Measurements from ENCODE around the gene ST3GAL2.
"Not testable (repeated sequence)": the region's sequence is repeated elsewhere in the genome, so short reads cannot be mapped to it uniquely, and the experiment has no call there.

Gene ST3GAL2

DNA sequence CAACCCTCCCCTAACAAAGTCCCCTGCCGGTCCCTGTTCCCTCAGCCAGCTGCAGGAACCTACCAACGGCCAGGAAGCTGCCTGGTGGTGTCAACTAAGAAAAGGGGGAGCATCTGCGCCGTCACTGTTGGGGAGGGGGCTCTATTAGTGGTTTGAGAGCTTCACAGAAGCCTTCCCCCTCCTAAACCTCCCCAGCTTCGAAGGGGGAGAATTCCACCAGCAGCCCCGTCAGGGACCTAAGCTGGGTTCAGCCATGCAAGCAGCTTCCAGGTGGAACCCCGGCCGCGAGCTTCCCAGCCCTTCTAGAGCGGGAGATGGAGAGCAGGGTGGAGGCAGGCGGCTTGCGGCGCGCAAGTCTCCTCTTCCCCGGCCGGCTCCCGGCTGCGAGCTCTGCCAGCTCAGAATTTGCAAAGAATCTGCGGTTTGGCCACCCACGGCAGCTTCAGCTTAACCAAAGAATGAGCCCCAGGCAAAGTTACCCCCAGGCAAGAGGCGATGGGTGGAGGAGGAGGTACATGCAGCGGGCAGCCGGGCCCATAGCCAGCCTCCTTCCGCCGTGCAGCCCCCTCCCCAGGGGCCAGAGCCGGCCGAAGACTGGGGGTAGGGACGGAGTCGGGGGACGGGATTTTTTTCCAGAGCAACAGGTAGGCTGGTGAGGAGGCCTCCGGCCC, 58.5 kb downstream of the ST3GAL2 start:
- no peak for TF ChIP-seq JUND (IDR thresholded peaks at IDR 0.05; ENCODE audit: low read depth)
- peak in 1 of 2 experiments; percentile 92 for DNase-seq (ENCODE audit: low read depth in 1 of 2, low spot score in 1 of 2)
- in situ Hi-C loops (cut with HindIII; ENCODE audit: low pct_unique_long_range_greater_than_20kb, low sequenced_read_pairs), result no loop called here

DNA sequence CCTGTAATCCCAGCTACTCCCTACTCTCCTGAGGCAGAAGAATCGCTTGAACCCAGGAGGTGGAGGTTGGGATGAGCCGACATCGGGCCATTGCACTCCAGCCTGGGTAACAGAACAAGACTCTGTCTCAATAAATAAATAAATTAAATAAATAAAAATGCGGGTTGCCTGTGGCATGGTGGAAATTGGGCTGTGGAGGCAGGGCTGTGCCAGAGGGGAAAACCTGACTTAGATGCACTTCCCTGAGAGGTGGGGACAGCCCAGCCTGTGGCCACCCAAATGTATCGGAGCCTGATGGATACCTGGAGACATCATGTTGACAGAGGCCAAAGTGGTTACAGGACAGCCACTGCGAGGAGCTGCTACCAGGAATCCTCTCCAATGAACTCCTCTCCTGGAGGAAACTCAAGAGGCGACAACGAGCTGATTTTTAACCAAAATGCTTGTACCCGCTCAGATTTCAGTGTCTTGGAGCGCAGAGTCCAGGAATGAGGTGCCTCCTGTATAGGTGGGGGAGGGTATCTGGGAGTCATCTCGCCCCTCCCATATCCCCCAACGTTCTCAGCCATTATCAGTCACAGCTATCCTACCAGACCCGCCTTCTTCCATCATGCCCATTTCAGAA, 59.9 kb downstream of the ST3GAL2 start:
- no peak for TF ChIP-seq JUND (IDR thresholded peaks at IDR 0.05; ENCODE audit: low read depth)
- in situ Hi-C loops (cut with HindIII; ENCODE audit: low pct_unique_long_range_greater_than_20kb, low sequenced_read_pairs), result no loop called here
- no peak for DNase-seq (ENCODE audit: low read depth in 1 of 2, low spot score in 1 of 2)

DNA sequence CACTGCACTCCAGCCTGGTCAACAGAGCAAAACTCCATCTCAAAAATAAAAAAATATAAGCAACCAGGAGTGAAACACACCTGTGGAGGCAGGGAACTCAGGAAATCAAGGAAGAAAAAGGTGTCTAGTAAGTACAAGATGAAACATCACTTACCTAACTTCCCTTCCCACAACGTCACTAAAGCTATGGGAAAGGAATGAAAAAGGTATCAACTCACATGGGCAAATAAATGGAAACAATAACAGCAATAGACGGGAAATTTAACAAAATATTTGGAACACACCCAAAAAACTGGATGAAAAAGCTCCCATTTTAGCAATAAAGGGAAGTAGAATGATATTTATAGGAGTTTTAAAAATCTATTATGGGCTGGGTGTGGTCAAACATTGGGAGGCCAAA, 61.1 kb downstream of the ST3GAL2 start:
- TF ChIP-seq JUND (IDR thresholded peaks at IDR 0.05; ENCODE audit: low read depth), result no peak
- in situ Hi-C loops (cut with HindIII; ENCODE audit: low pct_unique_long_range_greater_than_20kb, low sequenced_read_pairs), result no loop called here
- DNase-seq (ENCODE audit: low read depth in 1 of 2, low spot score in 1 of 2), result no peak

- in situ Hi-C loops (cut with HindIII; ENCODE audit: low pct_unique_long_range_greater_than_20kb, low sequenced_read_pairs), result no loop called here
- no peak for DNase-seq (ENCODE audit: low read depth in 1 of 2, low spot score in 1 of 2)
- TF ChIP-seq JUND (IDR thresholded peaks at IDR 0.05; ENCODE audit: low read depth), result no peak
These were observed 63.0 kb downstream of the ST3GAL2 start for GRCh38 chr16:70375636-70376611.

GRCh38 chr16:70374213-70374612, 64.7 kb downstream of the ST3GAL2 start:
- no peak for DNase-seq (ENCODE audit: low read depth in 1 of 2, low spot score in 1 of 2)
- TF ChIP-seq JUND (IDR thresholded peaks at IDR 0.05; ENCODE audit: low read depth), result no peak
- in situ Hi-C loops (cut with HindIII; ENCODE audit: low pct_unique_long_range_greater_than_20kb, low sequenced_read_pairs), result no loop called here

DNA sequence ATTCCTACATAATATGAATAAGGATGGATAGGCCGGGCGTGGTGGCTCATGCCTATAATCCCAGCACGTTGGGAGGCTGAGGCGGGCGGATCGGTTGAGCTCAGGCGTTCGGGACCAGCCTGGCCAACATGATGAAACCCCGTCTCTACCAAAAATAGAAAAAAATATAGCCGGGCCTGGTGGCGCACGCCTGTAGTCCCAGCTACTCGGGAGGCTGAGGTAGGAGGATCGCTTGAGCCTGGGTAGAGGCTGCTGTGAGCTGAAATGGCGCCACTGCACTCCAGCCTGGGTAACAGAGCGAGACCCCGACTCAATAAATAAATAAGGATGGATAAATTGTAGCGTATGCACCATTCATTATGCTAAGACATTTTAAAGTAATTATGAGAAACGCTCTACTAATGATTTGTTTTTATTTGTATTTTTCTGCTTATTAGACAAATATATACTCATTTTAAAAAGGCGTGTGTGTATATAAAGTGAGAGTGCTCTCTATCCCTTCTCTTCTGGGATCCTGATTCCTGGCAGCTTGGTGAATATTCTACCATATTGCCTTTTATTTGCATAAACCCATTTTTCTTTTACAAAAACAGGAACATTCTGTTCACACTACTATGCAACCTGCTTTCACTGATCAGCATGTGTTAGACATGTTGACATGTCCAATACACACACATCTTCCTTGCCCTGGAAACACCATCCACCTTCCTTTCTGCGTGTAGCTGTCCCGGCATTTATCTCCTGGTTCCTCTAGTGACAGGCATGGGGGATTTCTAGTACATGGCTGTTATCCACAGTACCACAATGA, 65.8 kb downstream of the ST3GAL2 start:
- TF ChIP-seq JUND (IDR thresholded peaks at IDR 0.05; ENCODE audit: low read depth), result no peak
- in situ Hi-C loops (cut with HindIII; ENCODE audit: low pct_unique_long_range_greater_than_20kb, low sequenced_read_pairs), result no loop called here
- no peak for DNase-seq (ENCODE audit: low read depth in 1 of 2, low spot score in 1 of 2)

DNA sequence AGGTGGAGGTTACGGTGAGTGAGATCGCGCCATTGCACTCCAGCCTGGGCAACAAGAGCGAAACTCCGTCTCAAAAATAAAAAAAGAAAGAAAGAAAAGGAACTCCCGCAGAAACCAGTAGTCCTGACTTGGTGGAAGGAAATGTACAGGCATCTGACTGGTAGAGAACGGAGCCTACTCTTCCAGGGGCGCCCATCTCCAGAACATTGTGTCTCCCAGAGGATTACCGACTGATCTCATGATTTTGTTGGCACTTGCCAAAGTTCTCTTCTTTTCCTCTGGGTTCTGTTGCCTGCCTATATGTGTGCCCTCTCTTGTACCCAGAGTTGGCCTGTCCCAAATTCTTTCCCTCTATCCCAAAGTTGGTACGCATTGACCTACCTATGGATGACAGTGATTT, 68.0 kb downstream of the ST3GAL2 start:
- TF ChIP-seq JUND (IDR thresholded peaks at IDR 0.05; ENCODE audit: low read depth), result no peak
- DNase-seq (ENCODE audit: low read depth in 1 of 2, low spot score in 1 of 2), result no peak
- in situ Hi-C loops (cut with HindIII; ENCODE audit: low pct_unique_long_range_greater_than_20kb, low sequenced_read_pairs), result no loop called here

DNA sequence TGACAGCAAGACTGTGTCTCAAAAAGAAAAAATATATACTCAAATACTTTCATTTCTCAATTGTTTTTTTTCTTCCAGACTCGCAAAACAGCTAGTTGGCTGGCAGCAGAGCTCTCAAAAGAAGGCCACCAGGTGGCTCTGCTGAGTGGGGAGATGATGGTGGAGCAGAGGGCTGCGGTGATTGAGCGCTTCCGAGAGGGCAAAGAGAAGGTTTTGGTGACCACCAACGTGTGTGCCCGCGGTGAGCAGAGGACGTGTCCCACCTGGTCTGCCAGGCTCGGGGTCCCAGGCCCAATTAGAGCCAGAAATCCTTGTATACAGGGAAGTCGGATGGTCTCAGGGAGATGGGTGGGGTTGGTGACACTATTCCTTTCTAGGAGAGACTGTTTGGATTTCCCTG, 68.8 kb downstream of the ST3GAL2 start:
- peak in 1 of 2 experiments; percentile 27 for DNase-seq (ENCODE audit: low read depth in 1 of 2, low spot score in 1 of 2)
- in situ Hi-C loops (cut with HindIII; ENCODE audit: low pct_unique_long_range_greater_than_20kb, low sequenced_read_pairs), result not testable (repeated sequence)

- DNase-seq (ENCODE audit: low read depth in 1 of 2, low spot score in 1 of 2), result no peak
- in situ Hi-C loops (cut with HindIII; ENCODE audit: low pct_unique_long_range_greater_than_20kb, low sequenced_read_pairs), result no loop called here
- TF ChIP-seq JUND (IDR thresholded peaks at IDR 0.05; ENCODE audit: low read depth), result no peak
These were observed 74.5 kb downstream of the ST3GAL2 start for GRCh38 chr16:70364399-70364798.

- in situ Hi-C loops (cut with HindIII; ENCODE audit: low pct_unique_long_range_greater_than_20kb, low sequenced_read_pairs), result no loop called here
- TF ChIP-seq JUND (IDR thresholded peaks at IDR 0.05; ENCODE audit: low read depth), result no peak
- DNase-seq (ENCODE audit: low read depth in 1 of 2, low spot score in 1 of 2), result no peak
These were observed 79.3 kb downstream of the ST3GAL2 start for GRCh38 chr16:70359552-70359951.

GRCh38 chr16:70349783-70350182, 89.1 kb downstream of the ST3GAL2 start:
- in situ Hi-C loops (cut with HindIII; ENCODE audit: low pct_unique_long_range_greater_than_20kb, low sequenced_read_pairs), result no loop called here

GRCh38 chr16:70348991-70349390, 89.9 kb downstream of the ST3GAL2 start:
- no peak for DNase-seq (ENCODE audit: low read depth in 1 of 2, low spot score in 1 of 2)
- in situ Hi-C loops (cut with HindIII; ENCODE audit: low pct_unique_long_range_greater_than_20kb, low sequenced_read_pairs), result no loop called here
- TF ChIP-seq JUND (IDR thresholded peaks at IDR 0.05; ENCODE audit: low read depth), result no peak

More at GRCh38 chr16:70349783-70350182, 89.1 kb downstream of the ST3GAL2 start:
- DNase-seq (ENCODE audit: low read depth in 1 of 2, low spot score in 1 of 2), result no peak
- TF ChIP-seq JUND (IDR thresholded peaks at IDR 0.05; ENCODE audit: low read depth), result no peak
